A549 (cell line): ENCODE data around the gene PLCL1. TPM values are rescaled to one million over a fixed set of nuclear protein-coding genes. Genes with fewer than 3 reads are reported as not detected.
A peak's percentile ranks its signal among the peaks of the same experiment; 100 is the strongest.

Source experiments
- ATAC-seq, 2 experiments: fragments of 200-7000 bp in 1 of 2; fragments of >200 bp in 1 of 2; cut with Nextera tagmentation in 1 of 2; cut with Tn5 transposase in 1 of 2; 3 replicates each; pipeline versions ENCODE4 v1.8.0 to v1.9.1; 2018 to 2020; ENCODE audit warnings: mild to moderate bottlenecking in 1 of 2, moderate library complexity in 1 of 2
- CTCF ChIA-PET: fragments of 300-600 bp; sonication (Branson Sonifier 250); formaldehyde crosslinking; extraction: SDS; loops from one replicate; lab custom pipeline; 2021; ENCODE audit warnings: antibody characterized with exemption, inconsistent platforms; lab: Yijun Ruan, JAX
- POLR2A ChIA-PET: fragments of 350-600 bp; formaldehyde crosslinking; extraction: SDS; loops from one replicate; lab custom pipeline; 2021; ENCODE audit warnings: antibody characterized with exemption, inconsistent platforms; lab: Yijun Ruan, JAX
- DNase-seq, 2 experiments: peaks; one replicate each; pipeline versions ENCODE4 v3.0.0 to v3.0.0-alpha.2; 2011 to 2016; ENCODE audit warnings: low read depth in 1 of 2, low spot score in 1 of 2
- FAIRE-seq: peaks from 2 replicates; lab custom pipeline; 2011; peaks lifted over from hg19 to GRCh38; lab: Jason Lieb, UNC
- H3K27ac ChIP-seq, 2 experiments: fragments of >200 bp; sonication (Bioruptor Twin); formaldehyde crosslinking; 3 replicates each; pipeline ENCODE4 v1.5.1; 2016 to 2017
- H3K4me1 ChIP-seq: fragments of >200 bp; sonication (Bioruptor Twin); formaldehyde crosslinking; 3 replicates; pipeline ENCODE4 v1.6.1; 2016
- H3K4me2 ChIP-seq: fragments of >200 bp; sonication (Bioruptor Twin); formaldehyde crosslinking; 3 replicates; pipeline ENCODE4 v1.6.1; 2016
- H3K4me3 ChIP-seq: fragments of >200 bp; sonication (Bioruptor Twin); formaldehyde crosslinking; 3 replicates; pipeline ENCODE4 v1.5.1; 2016
- H3K9me3 ChIP-seq: fragments of >200 bp; sonication (Bioruptor Twin); formaldehyde crosslinking; 3 replicates; pipeline ENCODE4 v1.6.1; 2016
- CBX8 ChIP-seq: fragments of 200-600 bp; sonication (generic); IDR thresholded peaks from 2 replicates; pipeline ENCODE4 v1.6.1; 2016
- CEBPB ChIP-seq, 2 experiments: fragments of >200 bp in 1 of 2; sonication (Bioruptor Twin) in 1 of 2; formaldehyde crosslinking in 1 of 2; IDR thresholded peaks; 2 replicates each; pipeline ENCODE4 v1.6.1; 2012 to 2016
- JUNB ChIP-seq: fragments of >200 bp; sonication (Bioruptor Twin); formaldehyde crosslinking; IDR thresholded peaks from 2 replicates; pipeline ENCODE4 v1.6.1; 2016
- KDM5A ChIP-seq: fragments of 200-600 bp; sonication (generic); IDR thresholded peaks from 2 replicates; pipeline ENCODE4 v1.6.1; 2016; ENCODE audit warnings: antibody characterized with exemption, mild to moderate bottlenecking
- NFE2L2 ChIP-seq: fragments of 150-350 bp; conservative IDR thresholded peaks from 2 replicates; pipeline ENCODE4 v1.6.1; 2014; ENCODE audit warnings: low read length
- RAD21 ChIP-seq, 2 experiments: fragments of >200 bp in 1 of 2; sonication (Bioruptor Twin) in 1 of 2; formaldehyde crosslinking in 1 of 2; IDR thresholded peaks in 1 of 2; conservative IDR thresholded peaks in 1 of 2; 2 replicates in 1 of 2; 3 replicates in 1 of 2; pipeline ENCODE4 v1.6.1; 2012 to 2018; ENCODE audit warnings: inconsistent platforms in 1 of 2
- RCOR1 ChIP-seq: fragments of 150-350 bp; IDR thresholded peaks from 2 replicates; pipeline ENCODE4 v1.6.1; 2014; ENCODE audit warnings: antibody characterized with exemption, low read length, low read depth
- RNF2 ChIP-seq: fragments of 200-600 bp; sonication (generic); IDR thresholded peaks from 2 replicates; pipeline ENCODE4 v1.6.1; 2016; ENCODE audit warnings: low read depth, mild to moderate bottlenecking, antibody characterized with exemption, moderate library complexity, borderline replicate concordance
- SMC3 ChIP-seq: fragments of >200 bp; sonication (Bioruptor Twin); formaldehyde crosslinking; IDR thresholded peaks from 3 replicates; pipeline ENCODE4 v1.6.1; 2018; ENCODE audit warnings: inconsistent platforms
- ZC3H11A ChIP-seq: fragments of 450-650 bp; IDR thresholded peaks from 2 replicates; pipeline ENCODE4 v1.6.1; 2014; ENCODE audit warnings: antibody characterized with exemption, mild to moderate bottlenecking
- ZFP36 ChIP-seq: fragments of 450-650 bp; IDR thresholded peaks from 2 replicates; pipeline ENCODE4 v1.6.1; 2014; ENCODE audit warnings: borderline replicate concordance; ENCODE audit not compliant: partially characterized antibody
- WGBS: methylation state at CpG from one replicate; pipeline ENCODE4 v1.1.6; 2017; ENCODE audit errors: missing lambda C conversion rate; 5-methylcytosine and 5-hydroxymethylcytosine counted together
- polyA plus RNA-seq, 4 experiments: library from polyadenylated mRNA; depleted of rRNA in 3 of 4; stranded (reverse); fragments of >200 nt; fragmentation: RNase III in 1 of 4; extraction: RNeasy Plus Mini Kit Qiagen cat#74134 plus additional on column Dnase treatment in 1 of 4; gene quantifications; 2 replicates in 3 of 4; 3 replicates in 1 of 4; pipeline ENCODE4 v1.2.3, GENCODE V29; 2011 to 2017
- TF ChIP-seq, protein P1 (sequence below): IDR thresholded peaks from 2 replicates; pipeline ENCODE4 v1.6.1; 2012
- TF ChIP-seq, protein P2 (sequence below): fragments of >200 bp; sonication (Bioruptor Twin); formaldehyde crosslinking; IDR thresholded peaks from 3 replicates; pipeline ENCODE4 v1.5.1; 2016

The PLCL1 gene
- polyA plus RNA-seq, 2 of the 4 experiments (the other 2 are of a cell fraction), result 0.03 TPM

DNA sequence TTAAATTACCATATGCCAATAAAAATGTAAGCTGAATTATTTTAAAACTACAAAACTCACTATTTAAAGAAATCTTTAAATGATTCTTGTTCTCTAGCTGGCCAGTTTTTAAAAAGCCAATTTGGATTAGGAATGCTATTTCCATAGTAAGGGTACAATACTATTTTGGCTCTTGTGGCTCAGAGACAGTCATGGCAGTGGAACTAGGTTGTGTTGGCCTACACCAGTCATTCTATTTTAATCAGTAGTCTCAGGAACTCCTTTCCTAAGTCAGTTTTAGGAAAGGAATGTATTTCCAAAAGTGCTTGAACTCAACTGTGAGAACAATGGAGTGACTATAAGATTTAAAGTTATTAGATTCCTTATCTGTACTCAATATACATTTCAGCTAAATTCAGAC is 25.1 kb upstream of the PLCL1 start:
- ATAC-seq (no peak), DNase-seq (no peak), FAIRE-seq (no peak)
- H3K4me3 ChIP-seq, result no peak overlapping the region
- no peaks in the 10 kb centered on the region for H3K9me3 ChIP-seq
- H3K4me2 ChIP-seq, result no peak overlapping the region
- ChIA-PET POLR2A (interaction anchor here (2.3 kb wide), 1 partner anchor 280 kb away, joined by 7 read pairs; the partner anchor contains the start of genes HSPD1 and HSPE1), CTCF (interaction anchor here (1.3 to 3.0 kb wide), 4 partner anchors 9 to 518 kb away, joined by 3 to 15 read pairs (median 7); partner anchors contain the start of gene MARS2)
- H3K27ac ChIP-seq, result no peak overlapping the region
- TF ChIP-seq JUNB (no peak), ZFP36 (no peak), CBX8 (no peak), RCOR1 (no peak), ZC3H11A (no peak)
- H3K4me1 ChIP-seq, result no peaks in the 10 kb centered on the region

DNA sequence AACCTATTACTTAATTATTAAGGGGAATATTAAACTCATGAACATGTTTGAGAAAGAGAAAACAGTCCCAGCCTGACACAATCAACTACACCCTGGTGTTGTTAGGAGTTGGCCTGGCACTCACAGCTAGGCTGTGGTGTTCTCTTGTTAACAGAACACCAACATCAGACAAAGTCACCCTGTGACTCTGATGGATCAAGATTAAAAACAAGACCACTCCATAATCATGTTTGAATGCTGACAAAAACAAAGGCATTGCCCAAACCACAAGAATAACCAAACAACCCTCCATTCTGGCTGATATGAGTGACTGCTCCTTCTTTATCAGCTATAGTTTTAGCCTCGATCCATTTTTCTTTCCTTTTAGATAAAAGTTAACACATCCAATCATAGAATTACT is 22.3 kb upstream of the PLCL1 start:
- 56% methylated on average over 1 of the region's 1 CpG for WGBS
- TF ChIP-seq SMC3 (no peak), KDM5A (no peak), CEBPB (IDR thresholded peaks at IDR 0.05) (no peak), RNF2 (no peak)
- POLR2A ChIA-PET, result no interaction called here
- no peak for DNase-seq
- no peaks in the 10 kb centered on the region for H3K9me3 ChIP-seq
- H3K4me3 ChIP-seq, result no peak overlapping the region
- FAIRE-seq, result no peak
- no peak for ATAC-seq
- H3K4me2 ChIP-seq, result no peak overlapping the region
- CTCF ChIA-PET, result no interaction called here
- H3K27ac ChIP-seq, result no peak overlapping the region
- peaks cover 5% of the 10 kb centered on the region; the same call in 1 of the 3 replicates for H3K4me1 ChIP-seq

DNA sequence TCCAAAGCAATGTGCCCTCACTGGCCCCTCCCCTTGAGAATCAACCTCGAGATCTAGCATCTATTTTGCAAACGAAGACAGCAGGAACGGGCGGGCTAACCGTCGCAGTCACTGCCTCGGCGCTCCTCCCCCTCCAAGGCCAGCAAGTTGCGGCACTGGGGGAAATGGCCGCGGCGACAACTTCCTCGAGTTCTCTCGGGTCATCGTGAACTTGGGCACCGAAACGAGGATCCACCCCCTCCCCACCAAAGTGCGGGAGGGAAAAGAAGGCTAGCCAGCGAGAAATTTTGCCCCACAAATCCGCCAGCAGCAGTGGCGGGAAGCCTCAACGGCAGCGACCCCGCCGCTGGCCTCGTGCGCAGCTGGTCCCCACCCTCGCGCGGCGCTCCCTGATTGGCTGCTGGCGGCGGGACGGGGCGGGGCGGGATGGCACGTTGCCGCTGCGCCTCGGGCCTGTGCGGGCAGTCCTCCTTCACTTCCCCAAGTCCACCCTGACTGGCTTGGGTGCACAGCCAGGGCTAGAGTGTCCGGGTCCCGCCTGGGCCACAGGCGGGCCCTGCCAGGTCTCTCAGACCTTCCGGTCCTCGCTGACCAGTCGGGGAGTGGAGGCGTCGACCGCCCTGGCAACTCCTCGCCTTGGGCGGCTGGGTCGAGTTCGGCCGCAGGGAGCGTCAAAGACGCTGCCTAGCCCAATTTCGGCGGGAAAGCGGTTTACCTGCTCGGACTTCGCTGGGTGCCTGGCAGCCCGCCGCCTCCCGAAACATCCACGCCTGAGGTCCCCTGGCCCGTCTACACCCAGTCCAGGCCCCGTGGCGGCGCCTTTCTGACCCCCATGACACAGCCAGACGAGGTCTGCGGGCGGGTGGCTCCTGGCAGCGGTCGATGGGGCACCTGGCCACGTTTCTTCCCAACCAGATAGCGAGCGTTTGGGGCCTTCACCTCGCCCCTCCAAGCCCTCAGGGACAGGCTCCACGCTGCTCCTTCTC is 19.1 kb upstream of the PLCL1 start, which contains the start of gene BOLL:
BOLL (minus strand) TSS at position 364 of the 986 bp plus-strand sequence. CDS start 3,469 bp downstream, outside the sequence.
- CTCF ChIA-PET, result interaction anchor here (1.0 to 1.2 kb wide), 2 partner anchors 78 to 800 kb away, joined by 3 read pairs; no protein-coding TSS in a partner anchor
- peak in 1 of 2 experiments; percentile 46; a peak in 3 of 6 replicates for ATAC-seq
- H3K4me3 ChIP-seq, result peak within 1 kb of the TSS; percentile 49

DNA sequence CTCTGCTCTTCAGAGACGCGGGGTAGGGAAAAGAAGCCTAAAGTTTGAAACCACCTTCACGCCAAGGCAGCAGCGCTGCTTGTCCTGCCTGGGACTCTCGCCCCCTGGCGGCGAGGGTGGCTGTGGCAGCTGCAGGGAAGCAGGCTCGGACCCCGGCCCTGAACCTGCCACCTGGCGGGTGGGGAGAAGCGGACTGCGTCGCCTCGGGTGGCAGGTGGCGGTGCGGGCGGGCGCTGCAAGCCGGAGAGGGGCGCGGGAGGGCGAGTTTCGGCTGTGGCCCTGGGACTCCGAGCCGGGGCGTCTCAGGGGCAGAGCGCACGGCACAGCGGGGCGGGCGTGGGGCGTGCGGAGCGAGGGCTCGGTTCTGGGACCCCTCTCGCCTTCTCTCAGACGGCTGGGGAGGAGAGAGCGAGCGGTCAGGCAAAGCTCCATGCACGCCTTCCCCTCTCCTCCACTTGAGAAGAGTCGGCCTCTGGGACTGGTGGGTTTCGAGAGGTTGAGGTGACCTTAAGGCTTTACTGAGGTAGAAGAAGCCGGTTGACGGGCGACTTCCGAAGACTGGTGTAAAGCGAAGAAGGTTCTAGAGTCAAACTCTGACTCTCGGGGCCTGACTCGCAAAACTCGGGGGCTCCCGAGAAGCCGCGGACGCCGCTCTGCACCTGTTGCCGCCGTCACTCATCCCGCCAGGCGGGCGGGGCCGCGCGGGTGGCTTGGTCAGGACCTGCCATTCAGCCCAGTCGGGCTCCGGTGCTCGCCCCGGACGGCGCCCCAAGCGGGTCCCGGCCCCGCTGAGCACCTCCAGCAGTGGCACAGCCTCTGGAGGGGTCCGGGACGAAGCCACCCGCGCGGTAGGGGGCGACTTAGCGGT is 18.1 kb upstream of the PLCL1 start:
- 5% methylated on average over 46 of the region's 79 CpGs for WGBS
- peak; percentile 75 to 92 for ATAC-seq

More for the DNA sequence above, 19.1 kb upstream of the PLCL1 start, which contains the start of gene BOLL:
- Histone ChIP-seq H3K27ac (peak within 1 kb of the TSS in 1 of 2 experiments; percentile 65; a peak in 2 of 6 replicates), H3K9me3 (no peaks in the 10 kb centered on the region), H3K4me2 (peak within 1 kb of the TSS; percentile 95), H3K4me1 (peaks cover 5% of the 10 kb centered on the region; the same call in 1 of the 3 replicates)
- no peak for TF ChIP-seq NFE2L2
- WGBS, result 88% methylated on average over 52 of the region's 80 CpGs
- FAIRE-seq (no peak), DNase-seq (no peak)
- POLR2A ChIA-PET, result no interaction called here

More for the DNA sequence above, 18.1 kb upstream of the PLCL1 start:
- Histone ChIP-seq H3K4me3 (peak overlapping the region; percentile 49), H3K4me2 (peak overlapping the region; percentile 95), H3K9me3 (no peaks in the 10 kb centered on the region), H3K27ac (peak overlapping the region in 1 of 2 experiments; percentile 65; a peak in 2 of 6 replicates), H3K4me1 (peaks cover 5% of the 10 kb centered on the region; the same call in 1 of the 3 replicates)
- CTCF ChIA-PET, result interaction anchor here (0.8 to 1.2 kb wide), 3 partner anchors 27 to 801 kb away, joined by 3 read pairs; no protein-coding TSS in a partner anchor
- TF ChIP-seq RNF2 (peak; percentile 18; the same call in 1 of the 2 replicates), ZFP36 (no peak), SMC3 (peak; percentile 26; the same call in 1 of the 3 replicates), RAD21 (conservative IDR thresholded peaks at IDR 0.05 in 1 of 2, IDR thresholded peaks at IDR 0.05 in 1 of 2) (peak in 1 of 2 experiments; percentile 32; a peak in 2 of 5 replicates)
- TF ChIP-seq, protein P1, sequence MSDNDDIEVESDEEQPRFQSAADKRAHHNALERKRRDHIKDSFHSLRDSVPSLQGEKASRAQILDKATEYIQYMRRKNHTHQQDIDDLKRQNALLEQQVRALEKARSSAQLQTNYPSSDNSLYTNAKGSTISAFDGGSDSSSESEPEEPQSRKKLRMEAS, result peak; percentile 34; the same call in 1 of the 2 replicates
- TF ChIP-seq, protein P2, sequence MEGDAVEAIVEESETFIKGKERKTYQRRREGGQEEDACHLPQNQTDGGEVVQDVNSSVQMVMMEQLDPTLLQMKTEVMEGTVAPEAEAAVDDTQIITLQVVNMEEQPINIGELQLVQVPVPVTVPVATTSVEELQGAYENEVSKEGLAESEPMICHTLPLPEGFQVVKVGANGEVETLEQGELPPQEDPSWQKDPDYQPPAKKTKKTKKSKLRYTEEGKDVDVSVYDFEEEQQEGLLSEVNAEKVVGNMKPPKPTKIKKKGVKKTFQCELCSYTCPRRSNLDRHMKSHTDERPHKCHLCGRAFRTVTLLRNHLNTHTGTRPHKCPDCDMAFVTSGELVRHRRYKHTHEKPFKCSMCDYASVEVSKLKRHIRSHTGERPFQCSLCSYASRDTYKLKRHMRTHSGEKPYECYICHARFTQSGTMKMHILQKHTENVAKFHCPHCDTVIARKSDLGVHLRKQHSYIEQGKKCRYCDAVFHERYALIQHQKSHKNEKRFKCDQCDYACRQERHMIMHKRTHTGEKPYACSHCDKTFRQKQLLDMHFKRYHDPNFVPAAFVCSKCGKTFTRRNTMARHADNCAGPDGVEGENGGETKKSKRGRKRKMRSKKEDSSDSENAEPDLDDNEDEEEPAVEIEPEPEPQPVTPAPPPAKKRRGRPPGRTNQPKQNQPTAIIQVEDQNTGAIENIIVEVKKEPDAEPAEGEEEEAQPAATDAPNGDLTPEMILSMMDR, result peak; percentile 68
- FAIRE-seq, result no peak
- POLR2A ChIA-PET, result no interaction called here
- DNase-seq, result peak; percentile 35 to 70
